Endothelial cell of umbilical vein (primary cell): ENCODE measurements around the gene AKAP8L. TPM values are rescaled to one million over a fixed set of nuclear protein-coding genes. Genes with fewer than 3 reads are reported as not detected.
A peak's percentile ranks its signal among the peaks of the same experiment; 100 is the strongest.

Experiments
- BruUV-seq: library from RNA; stranded (reverse); fragments of 400-500 nt; replicated peaks from 2 replicates; lab custom pipeline; 2021; lab: Mats Ljungman, UMichigan
- CTCF ChIA-PET: fragments of 300-600, 350-600 bp; sonication (Branson Sonifier 250); formaldehyde crosslinking; loops from one replicate; lab custom pipeline; 2021; ENCODE audit warnings: antibody characterized with exemption, inconsistent platforms; lab: Charles Lee
- POLR2A ChIA-PET: fragments of 300-600, 350-600 bp; sonication (Branson Sonifier 250); formaldehyde crosslinking; loops from one replicate; lab custom pipeline; 2021; ENCODE audit warnings: antibody characterized with exemption, inconsistent platforms; lab: Charles Lee
- DNase-seq: peaks from one replicate; pipeline ENCODE4 v3.0.0-alpha.2; 2011; ENCODE audit warnings: low read depth, low spot score
- FAIRE-seq: peaks from 2 replicates; lab custom pipeline; 2011; peaks lifted over from hg19 to GRCh38; lab: Jason Lieb, UNC
- H2AFZ ChIP-seq: 2 replicates; pipeline ENCODE4 v1.6.0; 2012; ENCODE audit warnings: low read depth, low read length, control low read depth, inconsistent platforms
- H3K27ac ChIP-seq: 2 replicates; pipeline ENCODE4 v1.5.1; 2011; ENCODE audit warnings: low read depth, mild to moderate bottlenecking, control low read depth, low read length, moderate library complexity; ENCODE audit not compliant: insufficient read depth
- H3K27me3 ChIP-seq, 2 experiments: 2 replicates each; pipeline versions ENCODE4 v1.6.0 to v1.6.1; 2011; ENCODE audit warnings: low read length in 2 of 2, mixed read lengths in 1 of 2; ENCODE audit not compliant: control insufficient read depth in 2 of 2, insufficient read depth in 2 of 2
- H3K36me3 ChIP-seq, 2 experiments: 2 replicates in 1 of 2; 3 replicates in 1 of 2; pipeline ENCODE4 v1.5.1; 2011; ENCODE audit warnings: low read length in 2 of 2, mild to moderate bottlenecking in 1 of 2, moderate library complexity in 1 of 2; ENCODE audit not compliant: control insufficient read depth in 2 of 2, insufficient read depth in 2 of 2; ENCODE audit errors: extremely low read depth in 1 of 2
- H3K4me1 ChIP-seq: 3 replicates; pipeline ENCODE4 v1.5.1; 2011; ENCODE audit warnings: mild to moderate bottlenecking, low read length; ENCODE audit not compliant: control insufficient read depth, insufficient read depth; ENCODE audit errors: extremely low read depth
- H3K4me2 ChIP-seq: 2 replicates; pipeline ENCODE4 v1.6.1; 2011; ENCODE audit warnings: low read length, control low read depth, mixed read lengths; ENCODE audit not compliant: insufficient read depth
- H3K4me3 ChIP-seq, 3 experiments: fragments of 200-600 bp in 1 of 3; sonication (generic), shearing (Covaris generic) in 1 of 3; replicated peaks in 1 of 3; 2 replicates each; pipeline ENCODE4 v1.5.1; 2011 to 2016; ENCODE audit warnings: control low read depth in 3 of 3, low read length in 3 of 3, mild to moderate bottlenecking in 2 of 3, inconsistent platforms in 1 of 3, low read depth in 1 of 3, moderate library complexity in 1 of 3; ENCODE audit not compliant: insufficient read depth in 1 of 3
- H3K79me2 ChIP-seq: 2 replicates; pipeline ENCODE4 v1.6.0; 2012; ENCODE audit warnings: low read length, inconsistent platforms; ENCODE audit not compliant: control insufficient read depth, insufficient read depth
- H3K9ac ChIP-seq: replicated peaks from 2 replicates; pipeline ENCODE3; 2011; ENCODE audit warnings: low read length, control low read depth; ENCODE audit not compliant: insufficient read depth; ENCODE audit errors: extremely low read depth
- H3K9me1 ChIP-seq: replicated peaks from 3 replicates; pipeline ENCODE4 v1.6.0; 2011; ENCODE audit warnings: mild to moderate bottlenecking, low read length; ENCODE audit not compliant: control insufficient read depth, insufficient read depth; ENCODE audit errors: extremely low read depth
- H3K9me3 ChIP-seq: replicated peaks from 2 replicates; pipeline ENCODE4 v1.5.1; 2012; ENCODE audit warnings: low read length, inconsistent platforms; ENCODE audit not compliant: control insufficient read depth, insufficient read depth
- H4K20me1 ChIP-seq: replicated peaks from 2 replicates; pipeline ENCODE3; 2011; ENCODE audit warnings: mild to moderate bottlenecking, low read length; ENCODE audit not compliant: control insufficient read depth, insufficient read depth; ENCODE audit errors: extremely low read depth
- CTCF ChIP-seq, 2 donors: IDR thresholded peaks; 1 replicate in 1 of 2; 2 replicates in 1 of 2; pipeline ENCODE4 v1.5.1; 2011; ENCODE audit warnings: low read length in 2 of 2, mild to moderate bottlenecking in 2 of 2, moderate library complexity in 2 of 2, control low read depth in 1 of 2, inconsistent platforms in 1 of 2, low read depth in 1 of 2; ENCODE audit not compliant: insufficient read depth in 1 of 2; ENCODE audit errors: extremely low read depth in 1 of 2
- EZH2 ChIP-seq: IDR thresholded peaks from 2 replicates; pipeline ENCODE4 v1.6.1; 2012; ENCODE audit warnings: borderline replicate concordance, low read depth, mild to moderate bottlenecking, moderate library complexity, low read length, inconsistent platforms; ENCODE audit not compliant: severe bottlenecking
- FOS ChIP-seq: IDR thresholded peaks from 2 replicates; pipeline ENCODE4 v1.6.1; 2011; ENCODE audit warnings: mild to moderate bottlenecking, low read length, moderate library complexity, borderline replicate concordance; ENCODE audit not compliant: insufficient read depth
- GATA2 ChIP-seq: IDR thresholded peaks from 2 replicates; pipeline ENCODE4 v1.7.0; 2011; ENCODE audit warnings: low read depth, mild to moderate bottlenecking, moderate library complexity, mixed read lengths, low read length; ENCODE audit not compliant: insufficient read length, insufficient read depth
- JUN ChIP-seq: IDR thresholded peaks from 2 replicates; pipeline ENCODE4 v1.6.1; 2011; ENCODE audit warnings: borderline replicate concordance, low read depth; ENCODE audit not compliant: insufficient read length, insufficient read depth
- MAX ChIP-seq: IDR thresholded peaks from 2 replicates; pipeline ENCODE4 v1.6.1; 2011; ENCODE audit not compliant: insufficient read depth, insufficient read length
- MYC ChIP-seq: IDR thresholded peaks from one replicate; pipeline ENCODE4 v1.6.1; 2011; ENCODE audit warnings: mild to moderate bottlenecking, low read depth, low read length
- POLR2A ChIP-seq: IDR thresholded peaks from 2 replicates; pipeline ENCODE4 v1.6.1; 2012; ENCODE audit warnings: low read depth, mild to moderate bottlenecking, control low read depth, low read length
- POLR2AphosphoS5 ChIP-seq: IDR thresholded peaks from 2 replicates; pipeline ENCODE4 v1.6.1; 2012; ENCODE audit warnings: low read depth, mild to moderate bottlenecking, control low read depth, low read length, moderate library complexity; ENCODE audit not compliant: insufficient read depth
- dilution Hi-C: fragments of 300-500 bp; cut with MboI; formaldehyde crosslinking; loops from one replicate; pipeline ENCODE4 v1.15.0; 2019; ENCODE audit warnings: low sequenced_read_pairs; ENCODE audit not compliant: extremely low pct_ligation_motif_present
- intact Hi-C: fragments of 100-400 bp; cut with micrococcal nuclease; formaldehyde crosslinking; loops from one replicate; pipeline ENCODE4 v1.10.0; 2022
- polyA plus RNA-seq, 4 experiments: library from polyadenylated mRNA; depleted of rRNA in 3 of 4; stranded (reverse) in 3 of 4; unstranded in 1 of 4; fragments of >200 nt; gene quantifications; 2 replicates each; pipeline versions ENCODE4 v1.2.1 to v1.2.3, GENCODE V29; 2011 to 2012; ENCODE audit warnings: missing spikeins in 1 of 4
- total RNA-seq: library from RNA; stranded (reverse); gene quantifications from 2 replicates; pipeline ENCODE4 v1.2.3, GENCODE V29; 2021

Gene AKAP8L
- total and polyA plus RNA-seq, 2 donors (not counting 3 experiments of a cell fraction or from before 2014, with no cell fraction given): 63.9 to 99.6 TPM

GRCh38 chr19:15394426-15394825, 24.4 kb downstream of the AKAP8L start:
- H3K27ac ChIP-seq: no peak overlapping the region
- DNase-seq (no peak), FAIRE-seq (no peak)
- H3K9ac ChIP-seq: no peak overlapping the region
- peaks cover 8% of the 10 kb centered on the region for H3K79me2 ChIP-seq
- ChIA-PET CTCF (no interaction called here), POLR2A (interaction anchor here (0.6 kb wide), 1 partner anchor 79 kb away, joined by 14 read pairs; no protein-coding TSS in a partner anchor)
- dilution Hi-C loops: no loop called here
- BruUV-seq: TSS peak; percentile 9
- H4K20me1 ChIP-seq: no peaks in the 10 kb centered on the region
- no peaks in the 10 kb centered on the region for H3K4me1 ChIP-seq
- H3K9me3 ChIP-seq: no peaks in the 10 kb centered on the region
- H3K36me3 ChIP-seq: peaks cover 10 to 35% of the 10 kb centered on the region in 2 experiments
- H3K4me2 ChIP-seq: no peak overlapping the region
- H3K9me1 ChIP-seq: no peaks in the 10 kb centered on the region
- intact Hi-C loops: no loop called here
- TF ChIP-seq POLR2A (no peak), CTCF (IDR thresholded peaks at IDR 0.05; ENCODE audit: extremely low read depth in 1 of 2, insufficient read depth in 1 of 2, low read depth in 1 of 2, low read length in 2 of 2) (no peak), MYC (no peak), MAX (no peak), JUN (no peak), FOS (no peak), POLR2AphosphoS5 (no peak), EZH2 (no peak), GATA2 (no peak)
- H3K27me3 ChIP-seq: no peaks in the 10 kb centered on the region
- no peak overlapping the region for H3K4me3 ChIP-seq
- no peak overlapping the region for H2AFZ ChIP-seq
